Measurements from ENCODE around the gene TLCD3A. TPM values are rescaled to one million over a fixed set of nuclear protein-coding genes. Genes with fewer than 3 reads are reported as not detected.

TLCD3A gene
- total RNA-seq, 1 donor from 2014 or later: 25.8 TPM

GRCh38 chr17:791829-792228 lies 59.4 kb downstream of the TLCD3A start:
- FAIRE-seq (no peak), DNase-seq (ENCODE audit: low read depth) (no peak)
- Histone ChIP-seq H2AFZ (ENCODE audit: low read depth, low read length) (no peak overlapping the region), H3K9ac (ENCODE audit: low read length) (no peak overlapping the region), H4K20me1 (ENCODE audit: insufficient read depth, low read length) (peaks cover 23% of the 10 kb centered on the region), H3K9me3 (ENCODE audit: insufficient read depth, low read depth, low read length) (no peaks in the 10 kb centered on the region), H3K27me3 (ENCODE audit: insufficient read depth, low read length) (no peaks in the 10 kb centered on the region), H3K27ac (ENCODE audit: low read depth, low read length) (no peak overlapping the region), H3K4me3 (ENCODE audit: insufficient read depth, low read depth, low read length) (no peak overlapping the region), H3K4me1 (ENCODE audit: insufficient read depth, low read length) (peaks cover 16% of the 10 kb centered on the region), H3K4me2 (ENCODE audit: low read length) (no peak overlapping the region), H3K79me2 (ENCODE audit: insufficient read depth, low read length) (peaks cover 13% of the 10 kb centered on the region), H3K36me3 (ENCODE audit: insufficient read depth, low read length) (peaks cover 17% of the 10 kb centered on the region)
- no peaks in the 10 kb centered on the region for H3K27me3 Mint-ChIP-seq (ENCODE audit: low read depth, unreplicated experiment)
- no peaks in the 10 kb centered on the region for H3K9me3 Mint-ChIP-seq (ENCODE audit: unreplicated experiment)
- peak overlapping the region; percentile 12 for H3K27ac Mint-ChIP-seq (ENCODE audit: unreplicated experiment)
- TF ChIP-seq CTCF (IDR thresholded peaks at IDR 0.05; ENCODE audit: insufficient read depth, low read depth, low read length) (no peak), EZH2 (IDR thresholded peaks at IDR 0.05; ENCODE audit: insufficient read depth, low read length) (no peak)
- H3K36me3 Mint-ChIP-seq (ENCODE audit: low read depth, unreplicated experiment): peaks cover 21% of the 10 kb centered on the region
- no peak overlapping the region for H3K4me3 Mint-ChIP-seq (ENCODE audit: unreplicated experiment)
- H3K4me1 Mint-ChIP-seq (ENCODE audit: low read depth, unreplicated experiment): peaks cover 18% of the 10 kb centered on the region

GRCh38 chr17:792277-792676 lies 59.9 kb downstream of the TLCD3A start:
- H3K4me1 ChIP-seq (ENCODE audit: insufficient read depth, low read length): peaks cover 16% of the 10 kb centered on the region
- H3K36me3 ChIP-seq (ENCODE audit: insufficient read depth, low read length): peaks cover 17% of the 10 kb centered on the region
- H2AFZ ChIP-seq (ENCODE audit: low read depth, low read length): no peak overlapping the region
- H3K9me3 ChIP-seq (ENCODE audit: insufficient read depth, low read depth, low read length): no peaks in the 10 kb centered on the region
- H3K79me2 ChIP-seq (ENCODE audit: insufficient read depth, low read length): peaks cover 11% of the 10 kb centered on the region
- H3K27me3 ChIP-seq (ENCODE audit: insufficient read depth, low read length): no peaks in the 10 kb centered on the region
- DNase-seq (ENCODE audit: low read depth): no peak
- H3K27me3 Mint-ChIP-seq (ENCODE audit: low read depth, unreplicated experiment): no peaks in the 10 kb centered on the region
- H4K20me1 ChIP-seq (ENCODE audit: insufficient read depth, low read length): peaks cover 23% of the 10 kb centered on the region
- no peak overlapping the region for H3K4me3 Mint-ChIP-seq (ENCODE audit: unreplicated experiment)
- FAIRE-seq: no peak
- peak overlapping the region; percentile 89 for H3K27ac Mint-ChIP-seq (ENCODE audit: unreplicated experiment)
- H3K27ac ChIP-seq (ENCODE audit: low read depth, low read length): no peak overlapping the region
- no peak overlapping the region for H3K9ac ChIP-seq (ENCODE audit: low read length)
- H3K36me3 Mint-ChIP-seq (ENCODE audit: low read depth, unreplicated experiment): peaks cover 26% of the 10 kb centered on the region
- H3K4me2 ChIP-seq (ENCODE audit: low read length): no peak overlapping the region
- H3K9me3 Mint-ChIP-seq (ENCODE audit: unreplicated experiment): no peaks in the 10 kb centered on the region
- H3K4me3 ChIP-seq (ENCODE audit: insufficient read depth, low read depth, low read length): no peak overlapping the region
- no peak for TF ChIP-seq EZH2 (IDR thresholded peaks at IDR 0.05; ENCODE audit: insufficient read depth, low read length)
- no peak for TF ChIP-seq CTCF (IDR thresholded peaks at IDR 0.05; ENCODE audit: insufficient read depth, low read depth, low read length)
- H3K4me1 Mint-ChIP-seq (ENCODE audit: low read depth, unreplicated experiment): peaks cover 18% of the 10 kb centered on the region

Other genes starting within 250 kb of the TLCD3A start
- 79.6 and 83.5 TPM in 2 replicates for gene VPS53, start 17.8 kb upstream of the TLCD3A start, total RNA-seq
- gene GEMIN4, start 19.7 kb downstream of the TLCD3A start, total RNA-seq: 17.3 and 18.4 TPM in 2 replicates
- gene GLOD4, start 49.7 kb downstream of the TLCD3A start, total RNA-seq: 48.3 and 61.8 TPM in 2 replicates
- 7.7 and 8.3 TPM in 2 replicates for gene MRM3, start 49.8 kb downstream of the TLCD3A start, total RNA-seq
- gene NXN, start 247.2 kb downstream of the TLCD3A start, total RNA-seq: 104 and 106 TPM in 2 replicates